Left lung (tissue), 10 donors: Measurements from ENCODE around the gene RNU1-3. TPM values are rescaled to one million over a fixed set of nuclear protein-coding genes. Genes with fewer than 3 reads are reported as not detected.
A peak's percentile ranks its signal among the peaks of the same experiment; 100 is the strongest.
"Not testable (repeated sequence)": the region's sequence is repeated elsewhere in the genome, so short reads cannot be mapped to it uniquely, and the experiment has no call there.

Experiments used
- ATAC-seq: fragments of 200-7000 bp; cut with Tn5 transposase; one replicate; pipeline ENCODE4 v1.9.1; 2020; ENCODE audit warnings: moderate library complexity
- DNase-seq, 4 donors: peaks; one replicate each; pipeline ENCODE4 v3.0.0-alpha.2; 2013 to 2020
- H3K27ac ChIP-seq, 2 donors: fragments of 200-600 bp; sonication (generic) in 1 of 2; one replicate each; pipeline versions ENCODE4 v1.5.0 to v1.8.0; 2020 to 2021
- H3K27me3 ChIP-seq, 2 donors: fragments of 200-600 bp; sonication (generic) in 1 of 2; one replicate each; pipeline versions ENCODE4 v1.5.0 to v1.8.0; 2020 to 2021
- H3K36me3 ChIP-seq, 2 donors: fragments of 200-600 bp; sonication (generic) in 1 of 2; one replicate each; pipeline versions ENCODE4 v1.5.0 to v1.8.0; 2020 to 2021
- H3K4me1 ChIP-seq, 2 donors: fragments of 200-600 bp; one replicate each; pipeline ENCODE4 v1.8.0; 2021
- H3K4me3 ChIP-seq, 2 donors: fragments of 200-600 bp; sonication (generic) in 1 of 2; one replicate each; pipeline versions ENCODE4 v1.5.0 to v1.8.0; 2020 to 2021; ENCODE audit warnings: mild to moderate bottlenecking in 1 of 2
- H3K9me3 ChIP-seq, 2 donors: fragments of 200-600 bp; sonication (generic) in 1 of 2; one replicate each; pipeline versions ENCODE4 v1.5.0 to v1.8.0; 2020 to 2021
- intact Hi-C, 2 donors: fragments of 100-400 bp; cut with DNase I; formaldehyde crosslinking; loops; one replicate each; pipeline versions ENCODE4 v1.11.2 to v1.14.2; 2022
- polyA plus RNA-seq, 6 donors: library from polyadenylated mRNA; unstranded; fragments of 120-200 nt; gene quantifications; one replicate each; pipeline ENCODE4 v1.2.1, GENCODE V29; 2013; ENCODE audit not compliant: insufficient read length in 6 of 6
- total RNA-seq, 2 donors: library from RNA; stranded (reverse); fragmentation: NEBNext Ultra II Directional; extraction: Animal tissue kit (Norgen Biotek cat#: 25700); gene quantifications; one replicate each; pipeline ENCODE4 v1.2.1, GENCODE V29; 2021
- TF ChIP-seq, protein P1 (sequence below), 2 donors: fragments of 200-600 bp; sonication (generic) in 1 of 2; IDR thresholded peaks; one replicate each; pipeline versions ENCODE4 v1.5.0 to v1.8.0; 2021; ENCODE audit warnings: antibody characterized with exemption in 2 of 2
- donor health status: DM: no; HTN: yes; CAD: no.
- donor health status: DM: no; HTN: no; CAD: no.

The RNU1-3 gene
- total and polyA plus RNA-seq, 8 donors: 1.5 to 3,444 (median 2.8) TPM

DNA sequence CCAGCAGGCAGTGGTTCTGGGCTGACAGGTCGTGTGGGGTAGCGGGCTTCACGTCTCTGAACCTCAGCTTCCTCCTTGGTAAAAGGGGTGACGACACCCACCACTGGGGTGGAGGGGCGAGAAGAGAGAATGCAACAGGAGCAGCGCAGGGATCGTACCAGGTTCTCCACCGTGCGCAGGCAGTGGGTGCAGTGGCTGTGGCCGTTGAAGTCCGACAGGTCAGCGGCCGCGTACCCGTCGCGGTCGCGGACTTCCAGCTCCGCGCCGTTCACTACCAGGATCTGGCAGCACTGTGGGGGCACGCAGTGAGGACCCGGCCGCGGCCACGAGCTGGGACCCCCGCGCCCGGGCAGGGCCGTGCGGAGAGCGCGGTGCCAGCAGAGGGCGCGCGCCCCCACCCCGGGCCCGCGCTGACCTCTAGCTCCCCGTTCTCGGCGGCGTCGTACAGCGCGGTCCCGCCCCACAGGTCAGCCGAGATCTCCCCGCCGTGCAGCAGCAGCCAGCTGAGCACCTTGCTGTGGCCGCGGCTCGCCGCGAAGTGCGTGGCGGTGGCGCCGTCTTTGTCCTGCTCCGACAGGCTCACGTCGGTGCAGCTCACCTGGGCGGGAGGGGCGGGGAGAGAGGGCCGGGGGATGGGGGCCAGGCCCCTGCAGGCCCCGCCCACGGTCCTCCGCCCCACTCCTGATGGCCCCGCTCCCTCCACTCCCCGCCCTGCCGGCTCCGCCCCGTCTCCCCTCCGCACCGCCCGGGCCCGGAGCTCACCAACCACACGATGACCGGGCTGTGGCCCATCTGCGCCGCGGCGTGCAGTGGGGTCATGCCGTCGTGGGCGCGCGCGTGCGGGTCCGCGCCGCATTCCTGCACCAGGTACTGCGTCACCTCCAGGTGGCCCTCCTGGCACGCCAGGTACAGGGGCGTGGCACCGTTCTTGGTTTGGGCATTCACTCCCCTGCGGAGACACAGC lies 40.7 kb upstream of the RNU1-3 start:
- intact Hi-C loops, H3K36me3 ChIP-seq, H3K4me1 ChIP-seq, H3K9me3 ChIP-seq, H3K27ac ChIP-seq, DNase-seq: not testable (repeated sequence)
- TF ChIP-seq, protein P1, sequence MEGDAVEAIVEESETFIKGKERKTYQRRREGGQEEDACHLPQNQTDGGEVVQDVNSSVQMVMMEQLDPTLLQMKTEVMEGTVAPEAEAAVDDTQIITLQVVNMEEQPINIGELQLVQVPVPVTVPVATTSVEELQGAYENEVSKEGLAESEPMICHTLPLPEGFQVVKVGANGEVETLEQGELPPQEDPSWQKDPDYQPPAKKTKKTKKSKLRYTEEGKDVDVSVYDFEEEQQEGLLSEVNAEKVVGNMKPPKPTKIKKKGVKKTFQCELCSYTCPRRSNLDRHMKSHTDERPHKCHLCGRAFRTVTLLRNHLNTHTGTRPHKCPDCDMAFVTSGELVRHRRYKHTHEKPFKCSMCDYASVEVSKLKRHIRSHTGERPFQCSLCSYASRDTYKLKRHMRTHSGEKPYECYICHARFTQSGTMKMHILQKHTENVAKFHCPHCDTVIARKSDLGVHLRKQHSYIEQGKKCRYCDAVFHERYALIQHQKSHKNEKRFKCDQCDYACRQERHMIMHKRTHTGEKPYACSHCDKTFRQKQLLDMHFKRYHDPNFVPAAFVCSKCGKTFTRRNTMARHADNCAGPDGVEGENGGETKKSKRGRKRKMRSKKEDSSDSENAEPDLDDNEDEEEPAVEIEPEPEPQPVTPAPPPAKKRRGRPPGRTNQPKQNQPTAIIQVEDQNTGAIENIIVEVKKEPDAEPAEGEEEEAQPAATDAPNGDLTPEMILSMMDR (IDR thresholded peaks at IDR 0.05): peak in 1 of 2 donors; percentile 11
- ATAC-seq: peak; percentile 86
- Histone ChIP-seq H3K27me3 (peaks cover 0 to 15% of the 10 kb centered on the region in 2 donors), H3K4me3 (peak overlapping the region in 1 of 2 donors; percentile 24)

DNA sequence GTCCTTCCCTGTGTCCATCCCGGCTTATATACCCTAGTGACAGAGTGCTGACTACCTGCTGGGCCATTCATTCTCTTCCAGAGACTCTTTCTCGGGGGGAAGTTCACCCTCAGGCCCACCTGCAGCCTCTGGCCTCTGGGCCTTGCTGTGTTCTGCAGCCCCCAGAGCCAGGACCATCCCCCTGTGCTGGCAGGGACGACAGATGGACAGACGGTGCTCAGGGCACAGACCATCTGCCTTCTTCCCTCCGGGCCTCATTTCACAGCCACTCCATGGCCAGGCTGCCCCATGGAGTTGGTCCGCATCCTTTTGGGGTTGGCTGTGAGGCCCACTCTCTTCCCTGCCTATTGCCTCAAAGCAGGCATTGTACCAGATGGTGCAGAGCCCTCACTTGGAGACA lies 39.6 kb upstream of the RNU1-3 start:
- DNase-seq, H3K27ac ChIP-seq, H3K4me1 ChIP-seq, H3K9me3 ChIP-seq, intact Hi-C loops, H3K36me3 ChIP-seq, H3K4me3 ChIP-seq, ATAC-seq: not testable (repeated sequence)
- H3K27me3 ChIP-seq: peaks cover 0 to 19% of the 10 kb centered on the region in 2 donors

DNA sequence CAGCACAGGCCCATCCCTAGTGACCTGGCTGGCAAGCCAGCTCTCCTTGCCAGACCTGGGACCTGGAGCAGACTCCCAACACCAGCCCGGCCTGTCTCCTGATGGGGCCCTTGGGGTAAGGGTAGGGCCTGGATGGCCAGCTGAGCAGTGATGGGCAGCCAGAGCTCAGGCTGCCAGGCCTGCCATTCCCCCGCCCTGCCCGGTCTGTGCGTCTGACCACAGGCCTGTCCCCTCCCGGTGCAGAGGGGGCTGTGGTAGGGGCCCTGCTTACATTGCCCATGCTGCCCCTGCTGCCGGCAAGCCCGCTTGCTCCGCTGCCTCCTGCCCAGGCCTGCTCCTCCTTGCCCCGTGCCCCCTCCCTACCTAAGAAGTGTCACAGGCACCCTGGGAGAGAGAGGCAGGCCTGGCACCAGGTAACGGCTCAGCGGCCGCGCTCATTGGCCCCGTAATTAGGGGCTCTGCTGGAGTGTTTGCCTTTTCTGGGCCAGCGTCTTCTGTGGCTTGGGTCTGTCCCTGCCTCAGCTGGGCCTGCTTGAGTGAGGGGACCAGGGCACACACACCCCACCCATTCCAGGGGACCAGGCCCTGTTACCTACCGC lies 37.9 kb upstream of the RNU1-3 start:
- H3K27ac ChIP-seq, intact Hi-C loops, H3K9me3 ChIP-seq, ATAC-seq, H3K4me3 ChIP-seq, H3K36me3 ChIP-seq, H3K4me1 ChIP-seq, DNase-seq: not testable (repeated sequence)
- H3K27me3 ChIP-seq: peaks cover 0 to 23% of the 10 kb centered on the region in 2 donors

DNA sequence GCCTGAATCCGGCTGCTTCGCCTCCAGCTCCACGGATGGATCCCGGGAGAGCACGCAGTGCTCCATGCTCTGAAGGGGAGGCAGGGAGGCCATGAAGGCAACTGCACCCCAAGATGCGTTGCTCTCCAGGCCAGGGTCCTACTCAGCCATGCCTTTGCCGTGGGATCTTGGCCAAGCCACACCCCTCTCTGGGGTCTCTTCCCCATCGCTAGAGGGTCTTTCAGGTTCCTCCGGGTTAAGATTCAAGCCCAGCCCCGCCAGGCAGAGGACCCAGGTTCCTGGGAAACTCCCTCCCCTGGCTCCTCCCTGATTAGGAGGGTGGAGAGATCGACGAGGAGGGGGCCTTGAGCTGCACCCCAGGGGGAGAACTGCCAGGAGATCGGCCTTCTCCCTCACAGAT lies 37.3 kb upstream of the RNU1-3 start:
- H3K4me3 ChIP-seq, DNase-seq, intact Hi-C loops, H3K4me1 ChIP-seq, H3K27ac ChIP-seq, ATAC-seq, H3K36me3 ChIP-seq, H3K9me3 ChIP-seq: not testable (repeated sequence)
- H3K27me3 ChIP-seq: peaks cover 0 to 28% of the 10 kb centered on the region in 2 donors

DNA sequence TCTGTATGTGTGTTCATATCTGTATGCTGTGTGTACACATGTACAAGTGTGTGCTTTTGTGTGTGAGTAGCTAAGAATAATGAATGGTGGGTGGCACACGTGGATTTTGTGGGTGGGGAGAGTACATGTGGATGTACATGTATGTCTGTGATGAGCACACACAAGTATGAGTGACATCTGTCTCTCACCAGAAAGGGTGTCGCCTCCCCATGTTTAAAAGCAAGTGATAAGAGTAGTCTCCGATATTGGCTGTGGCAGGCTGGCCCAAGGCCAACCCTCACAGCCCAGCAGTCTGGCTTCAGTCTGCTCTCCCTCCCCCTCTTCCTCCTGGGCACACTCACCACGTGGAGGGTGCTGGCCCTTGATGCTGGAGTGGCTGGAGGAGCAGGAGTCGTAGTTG lies 36.9 kb upstream of the RNU1-3 start:
- H3K36me3 ChIP-seq, H3K9me3 ChIP-seq, intact Hi-C loops, DNase-seq, H3K27ac ChIP-seq, ATAC-seq, H3K4me3 ChIP-seq, H3K4me1 ChIP-seq: not testable (repeated sequence)
- peaks cover 0 to 28% of the 10 kb centered on the region in 2 donors for H3K27me3 ChIP-seq

DNA sequence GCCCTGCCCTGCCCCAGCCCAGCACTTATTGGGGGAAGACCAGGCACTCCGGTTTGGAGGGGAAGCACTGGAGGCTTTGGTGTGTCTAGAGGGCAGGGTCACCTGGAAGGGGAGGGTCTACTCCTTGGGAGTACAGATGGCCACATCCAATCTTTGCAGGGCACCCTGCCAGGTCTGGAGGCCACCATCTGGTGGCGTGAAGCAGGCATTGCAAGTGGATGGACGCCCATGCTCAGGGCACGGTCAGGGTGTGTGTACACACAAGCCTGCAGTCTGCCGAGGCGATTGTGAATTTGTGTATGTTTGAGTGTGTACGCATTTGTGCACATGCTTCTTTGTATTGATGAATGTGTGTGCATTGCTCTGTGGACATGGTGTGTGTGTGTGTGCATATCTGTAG lies 36.4 kb upstream of the RNU1-3 start:
- H3K36me3 ChIP-seq, H3K4me3 ChIP-seq, H3K9me3 ChIP-seq, H3K4me1 ChIP-seq, H3K27ac ChIP-seq, intact Hi-C loops, DNase-seq: not testable (repeated sequence)
- ATAC-seq: peak; percentile 70
- H3K27me3 ChIP-seq: peaks cover 0 to 30% of the 10 kb centered on the region in 2 donors
- TF ChIP-seq, protein P1 (IDR thresholded peaks at IDR 0.05): peak in 1 of 2 donors; percentile 11

DNA sequence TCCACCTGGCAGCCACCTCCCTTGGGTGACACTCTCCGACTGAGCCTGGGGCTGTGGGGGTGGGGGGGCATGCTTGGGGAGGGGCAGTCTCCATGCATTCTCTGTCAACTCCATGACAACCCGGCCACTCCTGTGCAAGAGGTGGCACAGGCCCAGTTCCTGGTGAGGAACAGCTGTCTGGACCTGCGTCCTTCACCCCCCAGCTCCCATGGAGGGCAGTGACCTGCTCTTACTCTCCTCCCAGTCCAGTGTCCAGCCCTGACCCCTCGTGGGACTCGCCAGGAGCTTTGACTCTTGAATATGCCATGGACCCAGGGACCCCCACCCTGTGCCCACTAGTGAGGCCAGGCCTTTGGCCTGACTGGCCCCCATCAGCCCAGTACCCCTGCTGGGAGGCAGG lies 35.5 kb upstream of the RNU1-3 start:
- DNase-seq, H3K36me3 ChIP-seq, H3K4me1 ChIP-seq, intact Hi-C loops, H3K4me3 ChIP-seq, H3K9me3 ChIP-seq, ATAC-seq, H3K27ac ChIP-seq: not testable (repeated sequence)
- peaks cover 0 to 26% of the 10 kb centered on the region in 2 donors for H3K27me3 ChIP-seq

DNA sequence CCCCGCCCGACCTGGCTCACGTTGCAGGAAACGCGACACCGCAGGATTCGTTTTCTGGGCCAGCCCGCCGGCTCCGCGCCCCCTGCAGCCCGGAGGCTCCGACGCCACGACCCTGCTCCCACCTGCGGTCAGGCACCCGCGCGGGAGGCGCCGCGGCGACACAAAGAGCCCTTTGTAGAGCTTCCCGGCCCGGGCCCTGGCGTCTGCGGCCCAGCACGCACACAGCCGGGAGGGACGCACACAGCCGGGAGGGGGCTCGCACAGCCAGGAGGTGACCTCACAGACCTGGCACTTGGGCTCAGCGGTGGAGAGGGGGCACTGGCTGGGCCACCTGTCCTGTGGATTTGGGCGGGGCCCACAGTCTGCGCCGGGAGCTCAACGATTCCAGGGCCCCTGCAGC lies 34.4 kb upstream of the RNU1-3 start:
- ATAC-seq, H3K4me3 ChIP-seq, H3K36me3 ChIP-seq, H3K9me3 ChIP-seq, intact Hi-C loops, H3K4me1 ChIP-seq, H3K27ac ChIP-seq, DNase-seq: not testable (repeated sequence)
- peaks cover 0 to 33% of the 10 kb centered on the region in 2 donors for H3K27me3 ChIP-seq

DNA sequence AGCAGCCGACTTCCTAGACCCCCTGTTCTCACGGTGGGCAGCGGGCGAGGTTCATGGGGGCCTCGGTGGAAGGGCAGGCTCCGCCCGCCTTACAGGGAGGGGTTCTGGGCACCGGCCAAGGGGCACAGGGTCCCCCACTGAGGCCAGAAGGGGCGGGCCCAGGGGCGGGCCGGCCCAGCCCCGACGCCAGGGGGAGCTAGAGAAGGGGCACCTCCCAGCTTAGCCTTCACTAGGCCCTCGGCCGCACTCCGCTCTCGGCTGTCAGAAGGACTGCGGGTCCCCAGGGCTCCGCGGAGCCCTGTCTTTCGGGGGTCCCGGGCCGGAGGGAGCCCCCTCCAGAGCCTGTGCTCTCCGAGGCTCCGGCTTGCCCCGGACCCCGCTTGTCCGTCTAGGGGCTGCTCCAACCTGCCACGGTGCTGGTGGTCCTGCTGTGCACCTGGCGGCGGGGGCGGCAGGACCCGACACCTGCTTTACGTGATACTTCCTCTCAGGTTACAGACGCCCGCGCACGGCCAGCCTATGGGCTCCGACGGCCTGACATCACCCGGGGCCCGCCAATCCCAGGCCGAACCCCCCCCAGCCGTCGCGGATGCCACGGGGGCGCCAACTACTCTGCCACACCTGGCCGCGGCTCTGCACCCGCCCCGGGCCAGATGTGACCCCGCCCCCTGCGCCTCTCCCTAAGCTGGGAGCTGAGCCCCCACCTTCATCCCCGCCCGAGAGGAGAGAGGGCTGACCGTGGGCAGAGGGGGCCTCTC lies 33.6 kb upstream of the RNU1-3 start:
- H3K4me3 ChIP-seq, H3K4me1 ChIP-seq, intact Hi-C loops, H3K27ac ChIP-seq, DNase-seq, H3K9me3 ChIP-seq, H3K36me3 ChIP-seq, ATAC-seq: not testable (repeated sequence)
- peaks cover 0 to 36% of the 10 kb centered on the region in 2 donors for H3K27me3 ChIP-seq

DNA sequence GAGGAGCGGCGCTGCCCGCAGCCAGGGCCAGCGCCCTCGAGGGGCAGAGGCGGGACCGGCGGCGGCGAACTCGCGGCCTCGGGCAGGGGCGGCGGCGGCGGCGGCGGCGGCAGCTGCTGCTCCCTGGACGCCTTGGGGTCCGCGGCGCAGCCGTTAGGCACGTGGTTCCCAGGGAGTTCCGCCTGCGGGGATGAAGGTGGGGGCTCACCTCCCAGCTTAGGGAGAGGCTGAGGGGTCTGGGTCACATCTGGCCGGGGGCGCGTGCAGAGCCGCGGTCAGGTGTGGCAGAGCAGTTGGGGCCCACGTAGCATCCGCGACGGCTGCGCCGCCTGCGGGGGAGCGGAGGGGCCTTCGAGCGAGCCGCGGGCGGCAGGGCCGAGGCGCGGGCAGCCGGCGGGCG lies 32.7 kb upstream of the RNU1-3 start:
- H3K27ac ChIP-seq, DNase-seq, intact Hi-C loops, ATAC-seq, H3K4me1 ChIP-seq, H3K9me3 ChIP-seq, H3K4me3 ChIP-seq, H3K36me3 ChIP-seq: not testable (repeated sequence)
- H3K27me3 ChIP-seq: peaks cover 0 to 36% of the 10 kb centered on the region in 2 donors
